A673 (cell line): ENCODE results near the gene ARHGEF7.

Source experiments
- CTCF ChIP-seq: fragments of 300-800, 200-600 bp; sonication (generic); conservative IDR thresholded peaks from 2 replicates; pipeline ENCODE4 v1.5.1; 2017; ENCODE audit warnings: low read depth, mild to moderate bottlenecking, antibody characterized with exemption, low read length, moderate library complexity, mixed read lengths
- EZH2 ChIP-seq: fragments of 200-600 bp; sonication (generic); IDR thresholded peaks from 2 replicates; pipeline ENCODE4 v1.6.1; 2017; ENCODE audit warnings: borderline replicate concordance, low read depth, mild to moderate bottlenecking, mixed read lengths, antibody characterized with exemption, low read length; ENCODE audit not compliant: poor library complexity, severe bottlenecking

GRCh38 chr13:111256458-111256857 lies 141.3 kb downstream of the ARHGEF7 start:
- TF ChIP-seq CTCF: no peak
- no peak for TF ChIP-seq EZH2
